HG03354 (cell line): Measurements from ENCODE around the gene PHB1.

Experiments
- ATAC-seq: cut with Tn5 transposase; IDR thresholded peaks from one replicate; pipeline ENCODE4 v1.9.1; 2021; ENCODE audit warnings: mild to moderate bottlenecking; ENCODE audit not compliant: unreplicated experiment, poor library complexity, severe bottlenecking

PHB1 gene

GRCh38 chr17:49360796-49361128 is 53.9 kb downstream of the PHB1 start:
- no peak for ATAC-seq

DNA sequence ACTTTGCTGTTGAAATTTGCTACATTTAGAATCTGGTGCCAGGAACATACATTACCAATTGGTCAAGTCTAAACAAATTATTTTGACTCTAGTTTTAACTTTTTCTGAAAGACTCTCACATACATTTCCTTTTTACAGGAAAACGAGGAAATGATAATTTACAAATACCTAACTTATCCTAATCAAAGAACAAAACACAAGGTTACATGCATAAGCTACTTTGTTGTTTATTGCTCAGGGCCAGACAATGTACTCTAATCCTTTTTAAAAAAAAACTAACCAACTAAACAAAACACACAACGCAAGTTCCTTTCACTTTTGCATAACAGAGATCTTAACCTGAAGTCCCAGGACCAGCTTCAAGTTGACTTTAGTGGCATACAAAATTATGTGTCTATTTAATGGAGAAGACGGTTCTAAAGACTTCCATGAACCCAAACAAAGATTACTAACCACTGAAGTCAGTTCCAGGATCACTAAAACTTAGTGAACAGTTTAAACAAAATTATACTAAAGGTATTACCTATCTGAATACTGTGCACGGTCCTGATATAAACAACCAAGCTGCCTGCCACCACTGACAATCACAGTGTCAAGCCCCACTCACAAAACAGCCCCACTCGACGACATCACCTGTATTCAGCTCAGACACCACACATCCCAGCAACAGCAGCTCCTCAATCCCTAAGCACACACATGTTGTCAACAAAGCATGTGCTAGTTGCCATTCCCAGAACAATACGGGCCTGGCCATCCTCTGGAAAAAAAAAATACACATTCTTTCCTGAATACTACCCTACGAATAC is 54.5 kb downstream of the PHB1 start:
- ATAC-seq, result no peak

DNA sequence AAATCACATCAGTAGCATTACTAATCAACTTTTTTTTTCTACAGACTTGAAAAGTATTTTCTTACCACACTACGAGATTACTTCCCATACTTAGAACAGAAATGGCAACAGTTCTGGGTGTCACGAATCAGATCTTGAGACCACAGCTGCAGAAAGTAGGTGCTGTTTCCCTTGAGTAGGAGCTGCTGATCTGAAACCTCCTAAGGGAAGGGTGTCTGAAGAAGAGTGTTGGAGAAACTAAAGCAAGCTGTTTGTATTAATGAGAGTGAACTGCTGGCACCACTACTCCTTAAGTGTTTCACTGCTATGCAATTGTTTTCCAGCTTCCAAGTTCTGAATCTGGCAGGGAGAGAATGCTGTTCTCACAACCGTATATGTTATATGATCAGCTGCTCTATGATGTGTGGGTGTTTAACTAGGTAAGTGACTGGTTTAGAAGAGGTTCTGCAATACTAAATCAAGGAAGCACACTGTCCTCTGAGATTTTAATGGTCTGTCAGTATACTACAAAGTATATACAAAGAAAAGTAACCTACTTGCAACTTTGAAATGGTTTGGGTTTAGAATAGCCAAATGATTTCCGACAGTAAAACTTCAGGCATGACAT is 55.9 kb downstream of the PHB1 start:
- no peak for ATAC-seq

DNA sequence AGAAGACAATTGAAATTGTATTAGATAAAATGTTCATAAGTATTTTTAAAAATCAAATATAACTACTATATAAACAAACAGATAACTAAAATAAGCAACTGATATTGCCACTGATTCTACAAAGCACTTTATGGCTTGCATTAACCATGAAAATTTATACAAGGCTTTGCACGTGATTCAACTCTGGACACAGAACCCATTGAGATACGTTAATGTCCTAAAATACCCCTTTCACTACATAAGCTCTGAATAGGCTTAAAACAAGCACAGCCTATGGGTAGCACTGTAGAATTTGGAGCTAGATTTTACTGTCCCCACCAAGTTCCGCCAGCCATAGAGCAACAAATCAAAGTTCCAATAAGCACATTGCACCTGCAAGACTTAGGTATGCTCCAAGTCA is 57.2 kb downstream of the PHB1 start:
- no peak for ATAC-seq

- ATAC-seq, result no peak
These were observed 58.4 kb downstream of the PHB1 start for GRCh38 chr17:49356320-49356719.
